Liver (tissue), 9 donors: ENCODE results near the gene CELF2. TPM values are rescaled to one million over a fixed set of nuclear protein-coding genes. Genes with fewer than 3 reads are reported as not detected.

Source experiments
- DNase-seq: peaks from one replicate; pipeline ENCODE4 v3.0.0-alpha.2; 2017; ENCODE audit warnings: low spot score
- H3K27ac ChIP-seq, 2 donors: one replicate each; pipeline ENCODE4 v1.7.0; 2013; ENCODE audit warnings: inconsistent platforms in 2 of 2, low read length in 2 of 2, control low read depth in 1 of 2, low read depth in 1 of 2, mild to moderate bottlenecking in 1 of 2
- H3K27me3 ChIP-seq, 4 donors: one replicate each; pipeline versions ENCODE4 v1.6.1 to v1.7.0; 2013; ENCODE audit warnings: low read length in 3 of 4, inconsistent platforms in 1 of 4, mild to moderate bottlenecking in 1 of 4, moderate library complexity in 1 of 4; ENCODE audit not compliant: control insufficient read depth in 4 of 4, insufficient read depth in 4 of 4
- H3K36me3 ChIP-seq, 4 donors: one replicate each; pipeline versions ENCODE4 v1.6.1 to v1.7.0; 2013; ENCODE audit warnings: low read length in 3 of 4, mild to moderate bottlenecking in 3 of 4, low read depth in 1 of 4, moderate library complexity in 1 of 4; ENCODE audit not compliant: control insufficient read depth in 4 of 4, insufficient read depth in 3 of 4
- H3K4me1 ChIP-seq, 4 donors: one replicate each; pipeline versions ENCODE4 v1.6.1 to v1.7.0; 2013; ENCODE audit warnings: low read length in 3 of 4, mild to moderate bottlenecking in 3 of 4, moderate library complexity in 1 of 4; ENCODE audit not compliant: control insufficient read depth in 4 of 4, insufficient read depth in 4 of 4
- H3K4me3 ChIP-seq, 3 donors: one replicate each; pipeline versions ENCODE4 v1.6.1 to v1.7.0; 2013; ENCODE audit warnings: low read length in 3 of 3, control low read depth in 1 of 3, low read depth in 1 of 3, mild to moderate bottlenecking in 1 of 3
- H3K9ac ChIP-seq, 2 donors: one replicate each; pipeline ENCODE4 v1.7.0; 2013; ENCODE audit warnings: low read length in 2 of 2, mild to moderate bottlenecking in 2 of 2, moderate library complexity in 2 of 2, control low read depth in 1 of 2, low read depth in 1 of 2
- H3K9me3 ChIP-seq, 4 donors: one replicate each; pipeline versions ENCODE4 v1.6.1 to v1.7.0; 2013; ENCODE audit warnings: low read length in 3 of 4; ENCODE audit not compliant: control insufficient read depth in 4 of 4
- ATF3 ChIP-seq: IDR thresholded peaks from 2 replicates; pipeline ENCODE4 v1.6.1; 2016; ENCODE audit warnings: antibody characterized with exemption
- CTCF ChIP-seq: fragments of 150-350 bp; IDR thresholded peaks from 2 replicates; pipeline ENCODE4 v1.5.1; 2017; ENCODE audit warnings: improper control_type of control experiment, low read depth, low read length; ENCODE audit not compliant: missing input control
- EGR1 ChIP-seq, 2 donors: IDR thresholded peaks; 2 replicates each; pipeline ENCODE4 v1.6.1; 2016 to 2018; ENCODE audit warnings: antibody characterized with exemption in 2 of 2, low read depth in 2 of 2
- FOXA1 ChIP-seq: IDR thresholded peaks from 2 replicates; pipeline ENCODE4 v1.6.1; 2016; ENCODE audit warnings: antibody characterized with exemption
- FOXA2 ChIP-seq: IDR thresholded peaks from 2 replicates; pipeline ENCODE4 v1.6.1; 2016; ENCODE audit warnings: antibody characterized with exemption
- HNF4A ChIP-seq, 2 donors: conservative IDR thresholded peaks; 2 replicates each; pipeline ENCODE4 v1.6.1; 2016; ENCODE audit warnings: antibody characterized with exemption in 2 of 2, mild to moderate bottlenecking in 2 of 2
- HNF4G ChIP-seq: IDR thresholded peaks from 2 replicates; pipeline ENCODE4 v1.6.1; 2016; ENCODE audit warnings: antibody characterized with exemption
- JUND ChIP-seq, 2 donors: IDR thresholded peaks; 2 replicates each; pipeline ENCODE4 v1.6.1; 2016; ENCODE audit warnings: antibody characterized with exemption in 2 of 2
- MAX ChIP-seq: IDR thresholded peaks from 2 replicates; pipeline ENCODE4 v1.6.1; 2016; ENCODE audit warnings: antibody characterized with exemption
- RAD21 ChIP-seq, 2 donors: IDR thresholded peaks; 2 replicates each; pipeline ENCODE4 v1.6.1; 2016; ENCODE audit warnings: antibody characterized with exemption in 2 of 2, mild to moderate bottlenecking in 2 of 2
- REST ChIP-seq: IDR thresholded peaks from 2 replicates; pipeline ENCODE4 v1.6.1; 2016; ENCODE audit warnings: antibody characterized with exemption, mild to moderate bottlenecking
- SP1 ChIP-seq: IDR thresholded peaks from 2 replicates; pipeline ENCODE4 v1.6.1; 2018; ENCODE audit warnings: antibody characterized with exemption, mild to moderate bottlenecking
- TAF1 ChIP-seq: conservative IDR thresholded peaks from 2 replicates; pipeline ENCODE4 v1.6.1; 2016; ENCODE audit warnings: antibody characterized with exemption, mild to moderate bottlenecking
- ZBTB33 ChIP-seq: IDR thresholded peaks from 2 replicates; pipeline ENCODE4 v1.6.1; 2016; ENCODE audit warnings: antibody characterized with exemption
- WGBS: extraction: QIAGEN DNeasy Blood & Tissue Kit; methylation state at CpG from one replicate; pipeline ENCODE4 v1.1.7; 2013; 5-methylcytosine and 5-hydroxymethylcytosine counted together
- polyA plus RNA-seq, 2 donors: library from polyadenylated mRNA; stranded (reverse) in 1 of 2; unstranded in 1 of 2; fragments of 200-250 nt in 1 of 2; fragments of >200 nt in 1 of 2; fragmentation: Nextera tagmentation in 1 of 2; extraction: Ambion mirVana in 1 of 2; gene quantifications; one replicate each; pipeline versions ENCODE4 v1.2.1 to v1.2.3, GENCODE V29; 2013 to 2015
- total RNA-seq, 2 donors: library from RNA; depleted of rRNA; stranded (reverse); fragments of >200 nt; gene quantifications; one replicate each; pipeline ENCODE4 v1.2.3, GENCODE V29; 2014
- donor health status: healthy.
- donor health status: healthy.
- donor health status: healthy.
- donor health status: healthy.
- donor health status: healthy.

The CELF2 gene
- total and polyA plus RNA-seq, 4 donors, result 1.4 to 8.5 (median 5.6) TPM

GRCh38 chr10:11015446-11015934 lies 2.2 kb upstream of the CELF2 start (continued):
- TF ChIP-seq REST (no peak), HNF4A (conservative IDR thresholded peaks at IDR 0.05) (no peak), JUND (IDR thresholded peaks at IDR 0.05) (no peak), MAX (no peak), EGR1 (IDR thresholded peaks at IDR 0.05; ENCODE audit: low read depth in 2 of 2) (no peak), ATF3 (no peak)

DNA sequence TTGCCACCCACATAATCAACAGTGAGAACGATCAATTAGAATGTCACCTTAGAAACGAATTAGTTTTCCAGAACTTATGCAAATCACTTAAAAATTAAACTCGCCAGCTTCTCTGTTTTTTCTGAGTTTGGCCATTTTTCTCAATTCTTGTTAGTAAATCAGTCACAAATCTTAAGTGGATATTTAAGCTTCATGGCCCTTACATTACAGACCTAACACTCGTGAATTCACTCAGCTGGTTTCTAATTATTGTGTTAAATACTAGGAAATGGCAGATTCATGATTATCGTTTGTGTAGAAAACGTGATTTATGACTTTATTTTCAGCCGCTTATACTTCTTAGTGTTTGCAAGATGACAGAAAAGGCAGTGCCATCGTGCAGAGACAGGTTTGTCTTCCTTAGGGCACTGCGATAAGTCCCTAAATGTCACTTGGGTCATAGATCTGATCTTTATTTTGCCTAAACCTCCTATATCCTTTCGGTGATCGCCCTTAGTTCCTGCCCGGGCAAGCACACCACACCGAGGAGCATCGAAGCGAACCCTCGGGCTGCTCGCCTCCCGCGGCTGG lies 587 bp upstream of the CELF2 start:
- WGBS, result 19% methylated on average over 19 of the region's 19 CpGs
- no peak for DNase-seq
- peak overlapping the region in 1 of 3 donors; percentile 61 for H3K4me3 ChIP-seq
- H3K27me3 ChIP-seq, result peaks cover 4 to 27% (median 9%) of the 10 kb centered on the region in 4 donors
- peaks cover 0 to 3% (median 0%) of the 10 kb centered on the region in 4 donors for H3K9me3 ChIP-seq
- TF ChIP-seq HNF4G (no peak), JUND (IDR thresholded peaks at IDR 0.05) (no peak), FOXA2 (no peak), RAD21 (IDR thresholded peaks at IDR 0.05) (no peak), CTCF (no peak), HNF4A (conservative IDR thresholded peaks at IDR 0.05) (no peak), SP1 (no peak), FOXA1 (no peak), TAF1 (no peak), ZBTB33 (no peak)
- no peaks in the 10 kb centered on the region for H3K36me3 ChIP-seq
- no peak overlapping the region for H3K27ac ChIP-seq
- H3K9ac ChIP-seq, result no peak overlapping the region
- H3K4me1 ChIP-seq, result peaks cover 0 to 11% (median 8%) of the 10 kb centered on the region in 4 donors
